Natural killer cell (primary cell): Measurements from ENCODE around the gene UBE2K. TPM values are rescaled to one million over a fixed set of nuclear protein-coding genes. Genes with fewer than 3 reads are reported as not detected.

Source experiments
- ATAC-seq, 3 donors: fragments of 150-1000 bp in 2 of 3; fragments of 200-7000 bp in 1 of 3; cut with Tn5 transposase; 1 replicate in 1 of 3; 2 replicates in 2 of 3; pipeline ENCODE4 v1.10.0; 2021; ENCODE audit warnings: mild to moderate bottlenecking in 2 of 3, moderate library complexity in 2 of 3
- DNase-seq, 2 donors: peaks; one replicate each; pipeline versions ENCODE4 v3.0.0 to v3.0.0-alpha.2; 2013 to 2021; ENCODE audit warnings: mixed read lengths in 1 of 2
- H3K27ac ChIP-seq: one replicate; pipeline ENCODE4 v1.5.1; 2013; ENCODE audit warnings: mild to moderate bottlenecking, low read length
- H3K27me3 ChIP-seq: one replicate; pipeline ENCODE4 v1.6.1; 2013; ENCODE audit warnings: low read length; ENCODE audit not compliant: control insufficient read depth, insufficient read depth
- H3K36me3 ChIP-seq: one replicate; pipeline ENCODE4 v1.6.1; 2013; ENCODE audit warnings: low read length; ENCODE audit not compliant: control insufficient read depth, insufficient read depth
- H3K4me1 ChIP-seq: one replicate; pipeline ENCODE4 v1.6.1; 2013; ENCODE audit warnings: low read length; ENCODE audit not compliant: control insufficient read depth, insufficient read depth
- H3K4me3 ChIP-seq: one replicate; pipeline ENCODE4 v1.5.1; 2013; ENCODE audit warnings: low read length
- H3K9me3 ChIP-seq: one replicate; pipeline ENCODE4 v1.6.1; 2013; ENCODE audit warnings: low read length; ENCODE audit not compliant: control insufficient read depth, insufficient read depth
- H3K27ac Mint-ChIP-seq, 2 donors: one replicate each; pipeline ENCODE4 v1.8.0; 2022; ENCODE audit warnings: mild to moderate bottlenecking in 2 of 2, mixed read lengths in 2 of 2, moderate library complexity in 1 of 2
- H3K27me3 Mint-ChIP-seq, 2 donors: one replicate each; pipeline ENCODE4 v1.8.0; 2022; ENCODE audit warnings: low read depth in 2 of 2, mixed read lengths in 2 of 2
- H3K36me3 Mint-ChIP-seq: one replicate; pipeline ENCODE4 v1.8.0; 2022; ENCODE audit warnings: mixed read lengths
- H3K4me1 Mint-ChIP-seq, 2 donors: one replicate each; pipeline ENCODE4 v1.8.0; 2022; ENCODE audit warnings: mixed read lengths in 2 of 2
- H3K4me3 Mint-ChIP-seq: one replicate; pipeline ENCODE4 v1.8.0; 2022; ENCODE audit warnings: mild to moderate bottlenecking, moderate library complexity, mixed read lengths
- H3K9me3 Mint-ChIP-seq, 2 donors: one replicate each; pipeline ENCODE4 v1.8.0; 2022; ENCODE audit warnings: mixed read lengths in 2 of 2
- CTCF ChIP-seq: fragments of 200-600 bp; IDR thresholded peaks from one replicate; pipeline ENCODE4 v1.8.0; 2022; ENCODE audit warnings: antibody characterized with exemption
- WGBS: methylation state at CpG from one replicate; pipeline ENCODE4 v1.1.7; 2013; ENCODE audit warnings: missing lambda C conversion rate; ENCODE audit not compliant: insufficient coverage; 5-methylcytosine and 5-hydroxymethylcytosine counted together
- intact Hi-C: fragments of 100-400 bp; cut with micrococcal nuclease; formaldehyde crosslinking; loops from one replicate; pipeline ENCODE4 v1.14.2; 2022
- total RNA-seq, 4 donors: library from RNA; stranded (reverse); fragments of 120-200 nt in 1 of 4; gene quantifications; one replicate each; pipeline versions ENCODE4 v1.2.3 to v1.2.4, GENCODE V29; 2013 to 2022

UBE2K gene
- total RNA-seq, 3 donors from 2014 or later (not counting 1 experiment from before 2014, with no cell fraction given) = 38.0 to 53.9 (median 43.6) TPM

- Mint-ChIP-seq H3K36me3 (no peaks in the 10 kb centered on the region), H3K27ac (no peak overlapping the region), H3K27me3 (no peaks in the 10 kb centered on the region), H3K4me1 (peaks cover 9 to 12% of the 10 kb centered on the region in 2 donors), H3K4me3 (no peak overlapping the region), H3K9me3 (no peaks in the 10 kb centered on the region)
- no peak for TF ChIP-seq CTCF
- DNase-seq (no peak), ATAC-seq (no peak)
- no CpG with 5 or more reads among the region's 2 CpGs for WGBS
- no peaks in the 10 kb centered on the region for H3K27me3 ChIP-seq
- no peaks in the 10 kb centered on the region for H3K4me1 ChIP-seq
- intact Hi-C loops = no loop called here
- peaks cover 6% of the 10 kb centered on the region for H3K36me3 ChIP-seq
- no peak overlapping the region for H3K4me3 ChIP-seq
- H3K9me3 ChIP-seq = no peaks in the 10 kb centered on the region
- no peak overlapping the region for H3K27ac ChIP-seq
Observed at GRCh38 chr4:39741401-39741800, 43.5 kb downstream of the UBE2K start.

- no peaks in the 10 kb centered on the region for H3K9me3 Mint-ChIP-seq
- peaks cover 11% of the 10 kb centered on the region for H3K36me3 ChIP-seq
- H3K27me3 Mint-ChIP-seq = no peaks in the 10 kb centered on the region
- peak overlapping the region; percentile 74 to 82 for H3K27ac Mint-ChIP-seq
- no peak overlapping the region for H3K4me3 Mint-ChIP-seq
- no peak for DNase-seq
- WGBS = 100% methylated on average over 1 of the region's 1 CpG
- H3K4me1 ChIP-seq = no peaks in the 10 kb centered on the region
- no peak for TF ChIP-seq CTCF
- no peak for ATAC-seq
- no peaks in the 10 kb centered on the region for H3K27me3 ChIP-seq
- no peak overlapping the region for H3K27ac ChIP-seq
- H3K9me3 ChIP-seq = no peaks in the 10 kb centered on the region
- no peaks in the 10 kb centered on the region for H3K36me3 Mint-ChIP-seq
- intact Hi-C loops = no loop called here
- H3K4me3 ChIP-seq = no peak overlapping the region
- H3K4me1 Mint-ChIP-seq = peaks cover 15 to 21% of the 10 kb centered on the region in 2 donors
Observed at GRCh38 chr4:39745920-39746319, 48.0 kb downstream of the UBE2K start.

GRCh38 chr4:39750216-39750615 is 52.3 kb downstream of the UBE2K start:
- H3K36me3 ChIP-seq = peaks cover 20% of the 10 kb centered on the region
- intact Hi-C loops = no loop called here
- H3K4me1 ChIP-seq = no peaks in the 10 kb centered on the region
- Mint-ChIP-seq H3K4me3 (no peak overlapping the region), H3K27ac (no peak overlapping the region), H3K4me1 (peaks cover 20 to 27% of the 10 kb centered on the region in 2 donors), H3K27me3 (no peaks in the 10 kb centered on the region), H3K36me3 (no peaks in the 10 kb centered on the region), H3K9me3 (no peaks in the 10 kb centered on the region)
- WGBS = 75% methylated on average over 2 of the region's 3 CpGs
- ATAC-seq (no peak), DNase-seq (no peak)
- no peaks in the 10 kb centered on the region for H3K27me3 ChIP-seq
- H3K4me3 ChIP-seq = no peak overlapping the region
- H3K9me3 ChIP-seq = no peaks in the 10 kb centered on the region
- no peak for TF ChIP-seq CTCF
- no peak overlapping the region for H3K27ac ChIP-seq

GRCh38 chr4:39754309-39754708 is 56.4 kb downstream of the UBE2K start:
- ATAC-seq = no peak
- no peak for DNase-seq
- Histone ChIP-seq H3K4me1 (no peaks in the 10 kb centered on the region), H3K36me3 (peaks cover 30% of the 10 kb centered on the region), H3K4me3 (no peak overlapping the region), H3K27ac (no peak overlapping the region), H3K9me3 (no peaks in the 10 kb centered on the region), H3K27me3 (no peaks in the 10 kb centered on the region)
- no peaks in the 10 kb centered on the region for H3K9me3 Mint-ChIP-seq
- H3K36me3 Mint-ChIP-seq = no peaks in the 10 kb centered on the region
- H3K4me3 Mint-ChIP-seq = no peak overlapping the region
- peak overlapping the region in 1 of 2 donors; percentile 4 for H3K27ac Mint-ChIP-seq
- no peaks in the 10 kb centered on the region for H3K27me3 Mint-ChIP-seq
- peaks cover 5 to 6% of the 10 kb centered on the region in 2 donors for H3K4me1 Mint-ChIP-seq
- WGBS = 66% methylated on average over 6 of the region's 6 CpGs
- TF ChIP-seq CTCF = no peak
- intact Hi-C loops = no loop called here
